Measurements from ENCODE around the gene NFIA.

NFIA gene

GRCh38 chr1:61379693-61380092, 297.3 kb downstream of the NFIA start:
- H3K4me3 ChIP-seq (ENCODE audit: low read depth, low read length): no peak overlapping the region
- no peak overlapping the region for H3K27ac ChIP-seq
- no peak for TF ChIP-seq CTCF (IDR thresholded peaks at IDR 0.05)
- H3K27me3 ChIP-seq (ENCODE audit: control insufficient read depth, insufficient read depth, low read length): no peaks in the 10 kb centered on the region
- no peak overlapping the region for H3K4me2 ChIP-seq (ENCODE audit: low read length)
- no peaks in the 10 kb centered on the region for H3K4me1 ChIP-seq
- H3K9me3 ChIP-seq (ENCODE audit: control insufficient read depth, low read length): no peaks in the 10 kb centered on the region
- no peaks in the 10 kb centered on the region for H3K36me3 ChIP-seq (ENCODE audit: control insufficient read depth, insufficient read depth, low read length)
- no peak overlapping the region for H3K9ac ChIP-seq
- no peak overlapping the region for H2AFZ ChIP-seq
- H3K79me2 ChIP-seq: peaks cover 2% of the 10 kb centered on the region

GRCh38 chr1:61380561-61380960, 298.2 kb downstream of the NFIA start:
- no peak for TF ChIP-seq CTCF (IDR thresholded peaks at IDR 0.05)
- no peak overlapping the region for H3K27ac ChIP-seq

GRCh38 chr1:61386323-61386722, 304.0 kb downstream of the NFIA start:
- Histone ChIP-seq H3K9me3 (ENCODE audit: control insufficient read depth, low read length) (no peaks in the 10 kb centered on the region), H2AFZ (no peak overlapping the region), H3K27ac (no peak overlapping the region), H3K27me3 (ENCODE audit: control insufficient read depth, insufficient read depth, low read length) (no peaks in the 10 kb centered on the region), H3K4me3 (ENCODE audit: low read depth, low read length) (no peak overlapping the region), H3K4me1 (no peaks in the 10 kb centered on the region), H3K9ac (no peak overlapping the region), H3K36me3 (ENCODE audit: control insufficient read depth, insufficient read depth, low read length) (no peaks in the 10 kb centered on the region), H3K79me2 (peaks cover 2% of the 10 kb centered on the region), H3K4me2 (ENCODE audit: low read length) (no peak overlapping the region)
- TF ChIP-seq CTCF (IDR thresholded peaks at IDR 0.05): no peak

More at GRCh38 chr1:61380561-61380960, 298.2 kb downstream of the NFIA start:
- Histone ChIP-seq H2AFZ (no peak overlapping the region), H3K9ac (no peak overlapping the region), H3K36me3 (ENCODE audit: control insufficient read depth, insufficient read depth, low read length) (no peaks in the 10 kb centered on the region), H3K4me2 (ENCODE audit: low read length) (no peak overlapping the region), H3K79me2 (peaks cover 2% of the 10 kb centered on the region), H3K27me3 (ENCODE audit: control insufficient read depth, insufficient read depth, low read length) (no peaks in the 10 kb centered on the region), H3K4me1 (no peaks in the 10 kb centered on the region), H3K9me3 (ENCODE audit: control insufficient read depth, low read length) (no peaks in the 10 kb centered on the region), H3K4me3 (ENCODE audit: low read depth, low read length) (no peak overlapping the region)

GRCh38 chr1:61386770-61387169, 304.4 kb downstream of the NFIA start:
- no peaks in the 10 kb centered on the region for H3K27me3 ChIP-seq (ENCODE audit: control insufficient read depth, insufficient read depth, low read length)
- no peaks in the 10 kb centered on the region for H3K4me1 ChIP-seq
- no peaks in the 10 kb centered on the region for H3K9me3 ChIP-seq (ENCODE audit: control insufficient read depth, low read length)
- H2AFZ ChIP-seq: no peak overlapping the region
- no peak overlapping the region for H3K4me2 ChIP-seq (ENCODE audit: low read length)
- H3K27ac ChIP-seq: no peak overlapping the region
- no peaks in the 10 kb centered on the region for H3K36me3 ChIP-seq (ENCODE audit: control insufficient read depth, insufficient read depth, low read length)
- no peak for TF ChIP-seq CTCF (IDR thresholded peaks at IDR 0.05)
- no peak overlapping the region for H3K4me3 ChIP-seq (ENCODE audit: low read depth, low read length)
- no peak overlapping the region for H3K9ac ChIP-seq
- H3K79me2 ChIP-seq: no peaks in the 10 kb centered on the region

GRCh38 chr1:61387829-61388228, 305.5 kb downstream of the NFIA start:
- H3K4me1 ChIP-seq: no peaks in the 10 kb centered on the region
- H3K9ac ChIP-seq: no peak overlapping the region
- H3K79me2 ChIP-seq: no peaks in the 10 kb centered on the region
- no peak overlapping the region for H3K27ac ChIP-seq
- no peak overlapping the region for H2AFZ ChIP-seq
- H3K27me3 ChIP-seq (ENCODE audit: control insufficient read depth, insufficient read depth, low read length): no peaks in the 10 kb centered on the region
- no peak overlapping the region for H3K4me3 ChIP-seq (ENCODE audit: low read depth, low read length)
- H3K9me3 ChIP-seq (ENCODE audit: control insufficient read depth, low read length): no peaks in the 10 kb centered on the region
- H3K36me3 ChIP-seq (ENCODE audit: control insufficient read depth, insufficient read depth, low read length): no peaks in the 10 kb centered on the region
- H3K4me2 ChIP-seq (ENCODE audit: low read length): no peak overlapping the region
- TF ChIP-seq CTCF (IDR thresholded peaks at IDR 0.05): no peak

Data from parathyroid adenoma (tissue), 2 donors.